GM23338 (cell line): ENCODE results near the gene GDPD5.

Source experiments
- CREB1 ChIP-seq: fragments of 250-450 bp; sonication (Bioruptor Pico); IDR thresholded peaks from 2 replicates; pipeline ENCODE4 v1.5.0; 2020; ENCODE audit warnings: low read depth, mild to moderate bottlenecking, moderate library complexity
- CTCF ChIP-seq, 2 experiments: fragments of 200-600 bp in 1 of 2; sonication (generic) in 1 of 2; conservative IDR thresholded peaks; 2 replicates each; pipeline versions ENCODE4 v1.5.1 to v1.6.1; 2016 to 2017; ENCODE audit warnings: antibody characterized with exemption in 2 of 2, low read depth in 2 of 2, mild to moderate bottlenecking in 2 of 2, moderate library complexity in 1 of 2
- EZH2 ChIP-seq: fragments of 200-600 bp; sonication (generic); IDR thresholded peaks from one replicate; pipeline ENCODE4 v1.8.0; 2017; ENCODE audit warnings: antibody characterized with exemption, mild to moderate bottlenecking, low read depth; ENCODE audit not compliant: unreplicated experiment
- EZH2phosphoT487 ChIP-seq: fragments of 200-600 bp; sonication (generic); IDR thresholded peaks from one replicate; pipeline ENCODE4 v1.8.1; 2018; ENCODE audit warnings: antibody characterized with exemption; ENCODE audit not compliant: unreplicated experiment
- JUNB ChIP-seq: IDR thresholded peaks from one replicate; pipeline ENCODE4 v1.6.1; 2016; ENCODE audit warnings: antibody characterized with exemption; ENCODE audit not compliant: unreplicated experiment
- POLR2AphosphoS5 ChIP-seq: IDR thresholded peaks from 2 replicates; pipeline ENCODE4 v1.6.1; 2016; ENCODE audit warnings: antibody characterized with exemption, low read depth
- REST ChIP-seq: IDR thresholded peaks from one replicate; pipeline ENCODE4 v1.6.1; 2018; ENCODE audit warnings: antibody characterized with exemption; ENCODE audit not compliant: unreplicated experiment
- ZNF331 ChIP-seq: fragments of 250-450 bp; sonication (Bioruptor Pico); IDR thresholded peaks from 2 replicates; pipeline ENCODE4 v1.5.0; 2020; ENCODE audit warnings: low read depth, mild to moderate bottlenecking, moderate library complexity
- ZNF462 ChIP-seq: fragments of 250-450 bp; sonication (Bioruptor Pico); IDR thresholded peaks from 2 replicates; pipeline ENCODE4 v1.5.0; 2020; ENCODE audit warnings: mild to moderate bottlenecking, moderate library complexity
- TF ChIP-seq, protein P1 (sequence below): IDR thresholded peaks from 2 replicates; pipeline ENCODE4 v1.6.1; 2016; ENCODE audit warnings: antibody characterized with exemption

DNA sequence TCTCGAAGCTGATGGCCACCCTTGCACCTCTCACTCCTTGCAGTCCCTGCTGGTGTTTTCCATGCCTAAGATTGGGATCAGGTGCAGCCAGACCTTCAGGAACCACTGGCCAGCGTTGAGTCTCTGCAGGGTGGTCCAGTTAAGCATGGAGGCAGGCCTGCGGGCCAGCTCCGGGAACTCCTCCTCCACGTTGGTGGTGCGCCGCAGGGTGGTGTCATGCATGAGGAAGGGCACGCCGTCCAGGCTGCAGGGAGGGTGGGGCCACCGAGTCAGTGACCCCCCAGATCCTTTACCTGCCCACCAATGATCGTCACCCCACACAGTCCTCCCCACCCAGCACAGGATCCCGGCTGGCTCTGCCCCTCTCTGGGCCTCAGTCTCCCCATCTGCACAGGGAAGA, 82.7 kb downstream of the GDPD5 start:
- TF ChIP-seq REST, result no peak
- TF ChIP-seq POLR2AphosphoS5, result no peak
- TF ChIP-seq CTCF (conservative IDR thresholded peaks at IDR 0.05; ENCODE audit: low read depth in 2 of 2), result no peak
- TF ChIP-seq ZNF331 (CRISPR knock-in tag), result no peak
- no peak for TF ChIP-seq CREB1 (CRISPR knock-in tag)
- no peak for TF ChIP-seq EZH2
- TF ChIP-seq JUNB, result no peak
- TF ChIP-seq EZH2phosphoT487, result no peak
- no peak for TF ChIP-seq ZNF462 (CRISPR knock-in tag)
- TF ChIP-seq, protein P1, sequence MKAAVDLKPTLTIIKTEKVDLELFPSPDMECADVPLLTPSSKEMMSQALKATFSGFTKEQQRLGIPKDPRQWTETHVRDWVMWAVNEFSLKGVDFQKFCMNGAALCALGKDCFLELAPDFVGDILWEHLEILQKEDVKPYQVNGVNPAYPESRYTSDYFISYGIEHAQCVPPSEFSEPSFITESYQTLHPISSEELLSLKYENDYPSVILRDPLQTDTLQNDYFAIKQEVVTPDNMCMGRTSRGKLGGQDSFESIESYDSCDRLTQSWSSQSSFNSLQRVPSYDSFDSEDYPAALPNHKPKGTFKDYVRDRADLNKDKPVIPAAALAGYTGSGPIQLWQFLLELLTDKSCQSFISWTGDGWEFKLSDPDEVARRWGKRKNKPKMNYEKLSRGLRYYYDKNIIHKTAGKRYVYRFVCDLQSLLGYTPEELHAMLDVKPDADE, result no peak
